ENCODE measurements around the gene NPC1. TPM values are rescaled to one million over a fixed set of nuclear protein-coding genes. Genes with fewer than 3 reads are reported as not detected.

NPC1 gene
- polyA plus RNA-seq, 2 of the 4 experiments (the other 2 are of a cell fraction), result 42.5 to 61.4 TPM

DNA sequence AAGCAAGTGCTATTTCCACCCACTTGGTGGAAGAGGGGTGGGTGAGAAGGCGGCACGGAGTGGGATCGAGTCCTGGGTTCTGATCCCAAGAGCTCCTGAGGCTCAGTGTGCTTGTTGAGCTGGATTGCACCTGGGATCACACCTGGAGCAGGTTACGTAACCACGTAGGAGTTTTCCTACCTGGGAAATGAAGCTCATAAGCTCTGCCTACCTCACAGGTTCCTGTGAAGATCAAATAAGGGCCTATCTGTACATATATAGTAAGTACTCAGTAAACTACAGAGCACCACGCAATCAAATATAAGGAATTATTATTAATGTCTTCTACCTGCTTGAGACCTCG is 11.0 kb downstream of the NPC1 start:
- POLR2A ChIA-PET, result no interaction called here
- Histone ChIP-seq H3K27ac (no peak overlapping the region), H3K4me3 (no peak overlapping the region), H3K4me2 (no peak overlapping the region), H3K9me3 (no peaks in the 10 kb centered on the region), H3K4me1 (peaks cover 16% of the 10 kb centered on the region; the same call in 2 of the 3 replicates)
- FAIRE-seq, result no peak
- no peak for DNase-seq (ENCODE audit: low read depth in 1 of 2, low spot score in 1 of 2)
- 94% methylated on average over 7 of the region's 7 CpGs for WGBS (ENCODE audit: missing lambda C conversion rate)
- CTCF ChIA-PET, result no interaction called here
- TF ChIP-seq POLR2A (IDR thresholded peaks at IDR 0.05; ENCODE audit: low read length), result no peak
- TF ChIP-seq CTCF (IDR thresholded peaks at IDR 0.05), result no peak
- TF ChIP-seq, protein P1, sequence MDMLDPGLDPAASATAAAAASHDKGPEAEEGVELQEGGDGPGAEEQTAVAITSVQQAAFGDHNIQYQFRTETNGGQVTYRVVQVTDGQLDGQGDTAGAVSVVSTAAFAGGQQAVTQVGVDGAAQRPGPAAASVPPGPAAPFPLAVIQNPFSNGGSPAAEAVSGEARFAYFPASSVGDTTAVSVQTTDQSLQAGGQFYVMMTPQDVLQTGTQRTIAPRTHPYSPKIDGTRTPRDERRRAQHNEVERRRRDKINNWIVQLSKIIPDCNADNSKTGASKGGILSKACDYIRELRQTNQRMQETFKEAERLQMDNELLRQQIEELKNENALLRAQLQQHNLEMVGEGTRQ (IDR thresholded peaks at IDR 0.05), result no peak
- no peak for TF ChIP-seq EP300 (IDR thresholded peaks at IDR 0.05)
- no peak for TF ChIP-seq BHLHE40 (IDR thresholded peaks at IDR 0.05; ENCODE audit: low read depth, low read length)
- no peak for TF ChIP-seq MAZ (IDR thresholded peaks at IDR 0.05; ENCODE audit: borderline replicate concordance, low read depth, low read length)
- TF ChIP-seq ZFP36 (IDR thresholded peaks at IDR 0.05; ENCODE audit: borderline replicate concordance, partially characterized antibody), result no peak
- TF ChIP-seq RFX5 (IDR thresholded peaks at IDR 0.05), result no peak
- no peak for TF ChIP-seq RCOR1 (IDR thresholded peaks at IDR 0.05; ENCODE audit: low read depth, low read length)
- TF ChIP-seq RNF2 (IDR thresholded peaks at IDR 0.05; ENCODE audit: borderline replicate concordance, low read depth), result no peak
- no peak for TF ChIP-seq RAD21 (conservative IDR thresholded peaks at IDR 0.05 in 1 of 2, IDR thresholded peaks at IDR 0.05 in 1 of 2)
- no peak for TF ChIP-seq CHD2 (IDR thresholded peaks at IDR 0.05; ENCODE audit: low read length, partially characterized antibody)
- ATAC-seq, result no peak

DNA sequence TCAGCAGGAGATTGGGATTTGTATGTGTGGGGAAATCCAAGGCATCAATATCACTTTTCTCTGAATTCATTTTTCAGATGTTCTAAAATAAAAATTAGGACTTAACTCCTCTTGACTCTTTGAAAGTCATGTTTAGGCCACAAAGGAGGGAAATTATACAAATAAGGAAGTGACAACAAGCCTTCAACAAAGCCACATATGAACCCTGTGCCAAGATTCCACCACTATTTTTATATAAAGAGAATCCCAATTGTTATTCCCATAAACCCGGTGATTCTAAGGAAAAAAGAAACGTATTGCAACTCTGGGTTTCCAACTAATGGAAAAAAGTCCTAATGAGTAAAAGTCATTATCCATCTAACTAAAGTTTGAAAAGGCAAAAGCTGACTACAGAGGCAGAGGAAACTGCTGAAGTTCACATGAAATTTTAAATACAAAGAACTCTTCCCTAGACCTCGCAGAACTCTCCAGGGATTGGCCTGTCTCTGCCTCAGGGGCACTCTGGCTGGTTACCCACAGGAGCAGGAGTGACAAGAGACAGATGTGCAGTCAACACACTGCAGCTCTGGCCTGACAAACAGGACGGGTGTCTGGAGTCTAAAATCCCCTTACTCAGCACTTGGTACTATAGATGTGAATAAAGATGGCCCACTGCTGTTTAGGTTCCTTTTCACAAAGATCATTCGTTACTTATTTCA is 11.5 kb downstream of the NPC1 start:
- ATAC-seq (no peak), DNase-seq (ENCODE audit: low read depth in 1 of 2, low spot score in 1 of 2) (no peak), FAIRE-seq (no peak)
- TF ChIP-seq, protein P2, sequence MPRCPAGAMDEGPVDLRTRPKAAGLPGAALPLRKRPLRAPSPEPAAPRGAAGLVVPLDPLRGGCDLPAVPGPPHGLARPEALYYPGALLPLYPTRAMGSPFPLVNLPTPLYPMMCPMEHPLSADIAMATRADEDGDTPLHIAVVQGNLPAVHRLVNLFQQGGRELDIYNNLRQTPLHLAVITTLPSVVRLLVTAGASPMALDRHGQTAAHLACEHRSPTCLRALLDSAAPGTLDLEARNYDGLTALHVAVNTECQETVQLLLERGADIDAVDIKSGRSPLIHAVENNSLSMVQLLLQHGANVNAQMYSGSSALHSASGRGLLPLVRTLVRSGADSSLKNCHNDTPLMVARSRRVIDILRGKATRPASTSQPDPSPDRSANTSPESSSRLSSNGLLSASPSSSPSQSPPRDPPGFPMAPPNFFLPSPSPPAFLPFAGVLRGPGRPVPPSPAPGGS (IDR thresholded peaks at IDR 0.05), result no peak
- TF ChIP-seq NPAS2 (CRISPR knock-in tag; IDR thresholded peaks at IDR 0.05; ENCODE audit: borderline replicate concordance) (no peak), E2F6 (IDR thresholded peaks at IDR 0.05; ENCODE audit: borderline replicate concordance, low read depth) (no peak), MAZ (IDR thresholded peaks at IDR 0.05; ENCODE audit: borderline replicate concordance, low read depth, low read length) (no peak), MAFK (IDR thresholded peaks at IDR 0.05; ENCODE audit: partially characterized antibody) (peak; percentile 73), POLR2A (IDR thresholded peaks at IDR 0.05; ENCODE audit: low read length) (no peak), CHD4 (IDR thresholded peaks at IDR 0.05; ENCODE audit: borderline replicate concordance) (no peak), CBX2 (IDR thresholded peaks at IDR 0.05; ENCODE audit: borderline replicate concordance, low read depth) (no peak), RARB (CRISPR knock-in tag; IDR thresholded peaks at IDR 0.05) (no peak)
- Histone ChIP-seq H3K4me3 (no peak overlapping the region), H3K27ac (peak overlapping the region in 1 of 2 experiments; percentile 21; a peak in 2 of 6 replicates), H3K4me1 (peaks cover 15% of the 10 kb centered on the region; the same call in 2 of the 3 replicates), H3K9me3 (no peaks in the 10 kb centered on the region), H3K4me2 (peak overlapping the region; percentile 46)
- WGBS (ENCODE audit: missing lambda C conversion rate), result 86% methylated on average over 5 of the region's 5 CpGs
- ChIA-PET POLR2A (no interaction called here), CTCF (interaction anchor here (0.7 kb wide), 1 partner anchor 283 kb away, joined by 3 read pairs; no protein-coding TSS in a partner anchor)

Data from A549 (cell line).